GM12878 (cell line): ENCODE measurements around the gene ANKS1A. TPM values are rescaled to one million over a fixed set of nuclear protein-coding genes. Genes with fewer than 3 reads are reported as not detected.

Source experiments
- ATAC-seq: fragments of 200-7000 bp; cut with Tn5 transposase; 3 replicates; pipeline ENCODE4 v1.9.1; 2020; ENCODE audit warnings: mild to moderate bottlenecking, moderate library complexity
- BruUV-seq: library from RNA; stranded (reverse); fragments of 400-500 nt; replicated peaks from 2 replicates; lab custom pipeline; 2021; lab: Mats Ljungman, UMichigan
- CTCF ChIA-PET: fragments of 300-600 bp; sonication (Branson Sonifier 250); formaldehyde crosslinking; extraction: SDS; loops from one replicate; lab custom pipeline; 2021; ENCODE audit warnings: inconsistent platforms; lab: Yijun Ruan, JAX
- POLR2A ChIA-PET: fragments of 350-600 bp; formaldehyde crosslinking; extraction: SDS; loops from one replicate; lab custom pipeline; 2021; ENCODE audit warnings: inconsistent platforms; lab: Charles Lee
- RAD21 ChIA-PET: fragments of 300-600 bp; sonication (Branson Sonifier 250); formaldehyde crosslinking; loops from one replicate; lab custom pipeline; 2023; ENCODE audit warnings: antibody characterized with exemption; ENCODE audit not compliant: unreplicated experiment; lab: Charles Lee
- SMC1A ChIA-PET: fragments of 300-600 bp; sonication (Branson Sonifier 250); formaldehyde crosslinking; loops from one replicate; lab custom pipeline; 2023; ENCODE audit not compliant: unreplicated experiment, uncharacterized antibody; lab: Charles Lee
- DNase-seq: peaks from one replicate; pipeline ENCODE4 v3.0.0-alpha.2; 2011; ENCODE audit warnings: low read depth, low spot score
- FAIRE-seq: peaks from 3 replicates; lab custom pipeline; 2011; peaks lifted over from hg19 to GRCh38; lab: Jason Lieb, UNC
- H2AFZ ChIP-seq: 2 replicates; pipeline ENCODE4 v1.6.0; 2011; ENCODE audit warnings: low read depth, low read length, control low read depth; ENCODE audit not compliant: control insufficient read depth
- H3K27ac ChIP-seq: 2 replicates; pipeline ENCODE4 v1.5.1; 2011; ENCODE audit warnings: control low read depth; ENCODE audit not compliant: control insufficient read depth, insufficient read depth
- H3K27me3 ChIP-seq, 2 experiments: replicated peaks in 1 of 2; 2 replicates each; pipeline versions ENCODE4 v1.6.0 to v1.6.1; 2011; ENCODE audit warnings: low read length in 1 of 2; ENCODE audit not compliant: control insufficient read depth in 2 of 2, insufficient read depth in 2 of 2
- H3K36me3 ChIP-seq, 2 experiments: 2 replicates each; pipeline ENCODE4 v1.5.1; 2011; ENCODE audit warnings: low read length in 1 of 2; ENCODE audit not compliant: control insufficient read depth in 2 of 2, insufficient read depth in 2 of 2
- H3K4me1 ChIP-seq: 2 replicates; pipeline ENCODE4 v1.6.1; 2011; ENCODE audit warnings: mild to moderate bottlenecking, low read length, moderate library complexity, mixed read lengths; ENCODE audit not compliant: control insufficient read depth, insufficient read depth
- H3K4me2 ChIP-seq: 2 replicates; pipeline ENCODE4 v1.6.0; 2011; ENCODE audit warnings: control low read depth; ENCODE audit not compliant: control insufficient read depth, insufficient read depth
- H3K4me3 ChIP-seq: fragments of 200-600 bp; sonication (generic); 2 replicates; pipeline ENCODE4 v1.5.1; 2016
- H3K79me2 ChIP-seq: 2 replicates; pipeline ENCODE4 v1.6.0; 2011; ENCODE audit warnings: low read length; ENCODE audit not compliant: control insufficient read depth, insufficient read depth
- H3K9ac ChIP-seq: 2 replicates; pipeline ENCODE4 v1.8.0; 2011; ENCODE audit warnings: low read length, control low read depth, mixed read lengths; ENCODE audit not compliant: control insufficient read depth, insufficient read depth
- H3K9me3 ChIP-seq: replicated peaks from 3 replicates; pipeline ENCODE4 v1.5.1; 2011; ENCODE audit warnings: mild to moderate bottlenecking, low read length; ENCODE audit not compliant: control insufficient read depth, insufficient read depth
- H4K20me1 ChIP-seq: 2 replicates; pipeline ENCODE4 v1.6.0; 2011; ENCODE audit not compliant: control insufficient read depth, insufficient read depth
- CBX3 ChIP-seq: fragments of 200-600 bp; sonication (generic); IDR thresholded peaks from 2 replicates; pipeline ENCODE4 v1.6.1; 2016; ENCODE audit warnings: low read depth, borderline replicate concordance
- EZH2 ChIP-seq: IDR thresholded peaks from 2 replicates; pipeline ENCODE4 v1.6.1; 2012; ENCODE audit warnings: low read depth, mild to moderate bottlenecking, control low read depth, inconsistent platforms, low read length, borderline replicate concordance; ENCODE audit not compliant: control insufficient read depth
- FOXK2 ChIP-seq: fragments of 450-650 bp; IDR thresholded peaks from 2 replicates; pipeline ENCODE4 v1.6.1; 2017; ENCODE audit warnings: mild to moderate bottlenecking, moderate library complexity
- MEF2A ChIP-seq: IDR thresholded peaks from 2 replicates; pipeline ENCODE4 v1.6.1; 2011; ENCODE audit warnings: low read depth, mild to moderate bottlenecking, low read length, moderate library complexity; ENCODE audit not compliant: insufficient read depth
- NFXL1 ChIP-seq: fragments of 450-650 bp; IDR thresholded peaks from 2 replicates; pipeline ENCODE4 v1.6.1; 2017; ENCODE audit warnings: antibody characterized with exemption, mild to moderate bottlenecking, borderline replicate concordance
- RAD51 ChIP-seq: fragments of 450-650 bp; IDR thresholded peaks from 2 replicates; pipeline ENCODE4 v1.6.1; 2016; ENCODE audit warnings: moderate library complexity, mild to moderate bottlenecking, inconsistent platforms
- RFX5 ChIP-seq: IDR thresholded peaks from 2 replicates; pipeline ENCODE4 v1.6.1; 2011; ENCODE audit warnings: low read depth, low read length, improper control_type of control experiment
- SIN3A ChIP-seq: IDR thresholded peaks from 2 replicates; pipeline ENCODE4 v1.6.1; 2012; ENCODE audit warnings: low read depth, low read length, improper control_type of control experiment
- TAF1 ChIP-seq: IDR thresholded peaks from 2 replicates; pipeline ENCODE4 v1.6.1; 2011; ENCODE audit warnings: mild to moderate bottlenecking, low read depth, low read length, borderline replicate concordance
- WGBS: methylation state at CpG from one replicate; pipeline ENCODE4 v1.1.6; 2016; ENCODE audit warnings: low lambda C conversion rate; ENCODE audit not compliant: insufficient replicate concordance, insufficient coverage; ENCODE audit errors: missing lambda C conversion rate; 5-methylcytosine and 5-hydroxymethylcytosine counted together
- in situ Hi-C: fragments of 300-500 bp; cut with MboI; formaldehyde crosslinking; loops from 9 replicates; pipeline ENCODE4 v1.14.3; 2018; ENCODE audit warnings: mixed read lengths
- intact Hi-C: fragments of 100-400 bp; cut with micrococcal nuclease; formaldehyde crosslinking; loops from one replicate; pipeline ENCODE4 v1.14.2; 2022; ENCODE audit not compliant: unreplicated experiment
- polyA plus RNA-seq, 11 experiments: library from polyadenylated mRNA; depleted of rRNA in 4 of 11; unstranded in 6 of 11; stranded (reverse) in 5 of 11; fragments of >200 nt; fragmentation: Nextera tagmentation in 4 of 11; fragmentation: Illumina TruSeq in 1 of 11; extraction: Ambion mirVana in 4 of 11; extraction: Trizol in 1 of 11; gene quantifications; 1 replicate in 1 of 11; 2 replicates in 10 of 11; pipeline versions ENCODE4 v1.2.1 to v1.2.3, GENCODE V29; 2011 to 2016; ENCODE audit warnings: inconsistent platforms in 2 of 11, missing spikeins in 2 of 11, low read depth in 1 of 11
- total RNA-seq, 4 experiments: library from RNA; depleted of rRNA in 3 of 4; stranded (reverse); fragments of >200 nt in 3 of 4; fragmentation: Illumina TruSeq in 1 of 4; extraction: Trizol in 1 of 4; gene quantifications; 2 replicates each; pipeline versions ENCODE4 v1.2.1 to v1.2.3, GENCODE V29; 2013 to 2021
- TF ChIP-seq, protein P1 (sequence below): fragments of 450-650 bp; conservative IDR thresholded peaks from 2 replicates; pipeline ENCODE4 v1.6.1; 2017; ENCODE audit warnings: mild to moderate bottlenecking, moderate library complexity
- TF ChIP-seq, protein P2 (sequence below): fragments of 450-650 bp; IDR thresholded peaks from 2 replicates; pipeline ENCODE4 v1.6.1; 2018; ENCODE audit warnings: mild to moderate bottlenecking, low read depth, moderate library complexity; ENCODE audit not compliant: partially characterized antibody
- TF ChIP-seq, protein P3 (sequence below): fragments of 450-650 bp; IDR thresholded peaks from 2 replicates; pipeline ENCODE4 v1.6.1; 2017; ENCODE audit warnings: antibody characterized with exemption, mild to moderate bottlenecking, moderate library complexity
- TF ChIP-seq, protein P4 (sequence below): IDR thresholded peaks from 2 replicates; pipeline ENCODE4 v1.6.1; 2011; ENCODE audit warnings: borderline replicate concordance, low read depth, mild to moderate bottlenecking, moderate library complexity, mixed read lengths, low read length; ENCODE audit not compliant: insufficient read depth; ENCODE audit errors: extremely low read length

The ANKS1A gene
- total and polyA plus RNA-seq, 10 of the 15 experiments (the other 5 are each of a cell fraction or from before 2014, with no cell fraction given): 0.60 to 7.0 (median 3.0) TPM

DNA sequence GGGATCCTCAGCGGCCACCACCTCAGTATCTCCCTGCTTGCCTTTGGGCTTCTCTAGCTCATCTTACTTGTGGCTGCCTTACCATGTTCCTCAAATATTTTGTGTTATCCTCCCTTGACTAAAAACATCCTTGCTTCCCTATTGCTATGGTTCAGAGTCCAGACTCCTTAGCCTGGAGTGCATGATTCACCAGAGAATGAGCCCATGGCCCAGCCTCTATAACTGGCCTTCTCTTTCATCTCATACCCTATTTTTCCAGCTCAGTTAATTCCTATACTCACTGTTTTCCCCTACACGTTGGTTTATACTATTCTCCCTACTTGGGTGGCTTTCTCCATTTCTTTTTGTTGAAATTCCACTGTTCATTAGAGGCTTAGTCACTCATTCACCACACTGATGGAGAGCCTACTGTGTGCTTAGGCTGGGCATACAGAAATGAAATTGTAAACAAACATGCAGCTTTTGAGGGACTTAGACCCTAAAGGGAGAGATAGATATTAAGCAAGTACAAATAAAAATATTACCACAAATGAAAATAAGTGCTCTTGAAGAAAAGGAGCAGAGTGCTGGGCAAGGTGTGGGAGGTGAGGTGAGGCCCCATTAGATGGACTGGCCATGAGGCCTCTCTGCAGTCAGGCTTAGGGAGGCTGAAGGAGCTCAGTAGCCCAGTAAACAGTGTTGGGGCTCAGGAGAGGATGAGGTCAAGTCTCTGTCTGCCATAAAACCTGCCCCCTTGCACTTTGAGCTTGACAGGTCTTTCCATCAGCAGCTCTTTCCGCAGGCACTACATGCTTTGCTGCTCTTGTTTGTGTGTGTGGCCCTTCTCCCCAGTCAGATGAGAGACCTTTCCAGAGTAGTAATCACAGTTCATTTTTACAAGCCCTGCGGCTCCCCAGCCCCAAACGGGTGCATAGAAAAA lies 142.8 kb downstream of the ANKS1A start:
- H3K27me3 ChIP-seq: no peaks in the 10 kb centered on the region
- DNase-seq (no peak), FAIRE-seq (no peak), ATAC-seq (no peak)
- BruUV-seq: no TSS peak
- no peaks in the 10 kb centered on the region for H3K36me3 ChIP-seq
- no peak overlapping the region for H3K4me2 ChIP-seq
- CTCF ChIA-PET: interaction anchor here (0.6 to 1.0 kb wide), 2 partner anchors 108 to 485 kb away, joined by 3 to 7 read pairs; no protein-coding TSS in a partner anchor
- in situ Hi-C loops: no loop called here
- SMC1A ChIA-PET: interaction anchor here (1.2 to 3.3 kb wide), 2 partner anchors 20 to 45 kb away, joined by 5 to 12 read pairs; no protein-coding TSS in a partner anchor
- no peaks in the 10 kb centered on the region for H3K9me3 ChIP-seq
- no peak overlapping the region for H3K9ac ChIP-seq
- intact Hi-C loops: no loop called here
- 76% methylated on average over 5 of the region's 5 CpGs for WGBS
- H3K4me1 ChIP-seq: peaks cover 16% of the 10 kb centered on the region
- POLR2A ChIA-PET: interaction anchor here (0.5 kb wide), 1 partner anchor 35 kb away, joined by 3 read pairs; no protein-coding TSS in a partner anchor
- H2AFZ ChIP-seq: no peak overlapping the region
- no peaks in the 10 kb centered on the region for H3K79me2 ChIP-seq
- H3K4me3 ChIP-seq: no peak overlapping the region
- H3K27ac ChIP-seq: no peak overlapping the region
- H4K20me1 ChIP-seq: no peaks in the 10 kb centered on the region
- RAD21 ChIA-PET: no interaction called here
- TF ChIP-seq SIN3A (no peak), RAD51 (no peak), EZH2 (no peak), CBX3 (no peak), TAF1 (no peak), FOXK2 (no peak), RFX5 (no peak), NFXL1 (no peak), MEF2A (no peak)
- TF ChIP-seq, protein P1, sequence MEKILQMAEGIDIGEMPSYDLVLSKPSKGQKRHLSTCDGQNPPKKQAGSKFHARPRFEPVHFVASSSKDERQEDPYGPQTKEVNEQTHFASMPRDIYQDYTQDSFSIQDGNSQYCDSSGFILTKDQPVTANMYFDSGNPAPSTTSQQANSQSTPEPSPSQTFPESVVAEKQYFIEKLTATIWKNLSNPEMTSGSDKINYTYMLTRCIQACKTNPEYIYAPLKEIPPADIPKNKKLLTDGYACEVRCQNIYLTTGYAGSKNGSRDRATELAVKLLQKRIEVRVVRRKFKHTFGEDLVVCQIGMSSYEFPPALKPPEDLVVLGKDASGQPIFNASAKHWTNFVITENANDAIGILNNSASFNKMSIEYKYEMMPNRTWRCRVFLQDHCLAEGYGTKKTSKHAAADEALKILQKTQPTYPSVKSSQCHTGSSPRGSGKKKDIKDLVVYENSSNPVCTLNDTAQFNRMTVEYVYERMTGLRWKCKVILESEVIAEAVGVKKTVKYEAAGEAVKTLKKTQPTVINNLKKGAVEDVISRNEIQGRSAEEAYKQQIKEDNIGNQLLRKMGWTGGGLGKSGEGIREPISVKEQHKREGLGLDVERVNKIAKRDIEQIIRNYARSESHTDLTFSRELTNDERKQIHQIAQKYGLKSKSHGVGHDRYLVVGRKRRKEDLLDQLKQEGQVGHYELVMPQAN: no peak
- TF ChIP-seq, protein P2, sequence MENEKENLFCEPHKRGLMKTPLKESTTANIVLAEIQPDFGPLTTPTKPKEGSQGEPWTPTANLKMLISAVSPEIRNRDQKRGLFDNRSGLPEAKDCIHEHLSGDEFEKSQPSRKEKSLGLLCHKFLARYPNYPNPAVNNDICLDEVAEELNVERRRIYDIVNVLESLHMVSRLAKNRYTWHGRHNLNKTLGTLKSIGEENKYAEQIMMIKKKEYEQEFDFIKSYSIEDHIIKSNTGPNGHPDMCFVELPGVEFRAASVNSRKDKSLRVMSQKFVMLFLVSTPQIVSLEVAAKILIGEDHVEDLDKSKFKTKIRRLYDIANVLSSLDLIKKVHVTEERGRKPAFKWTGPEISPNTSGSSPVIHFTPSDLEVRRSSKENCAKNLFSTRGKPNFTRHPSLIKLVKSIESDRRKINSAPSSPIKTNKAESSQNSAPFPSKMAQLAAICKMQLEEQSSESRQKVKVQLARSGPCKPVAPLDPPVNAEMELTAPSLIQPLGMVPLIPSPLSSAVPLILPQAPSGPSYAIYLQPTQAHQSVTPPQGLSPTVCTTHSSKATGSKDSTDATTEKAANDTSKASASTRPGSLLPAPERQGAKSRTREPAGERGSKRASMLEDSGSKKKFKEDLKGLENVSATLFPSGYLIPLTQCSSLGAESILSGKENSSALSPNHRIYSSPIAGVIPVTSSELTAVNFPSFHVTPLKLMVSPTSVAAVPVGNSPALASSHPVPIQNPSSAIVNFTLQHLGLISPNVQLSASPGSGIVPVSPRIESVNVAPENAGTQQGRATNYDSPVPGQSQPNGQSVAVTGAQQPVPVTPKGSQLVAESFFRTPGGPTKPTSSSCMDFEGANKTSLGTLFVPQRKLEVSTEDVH: no peak
- TF ChIP-seq, protein P3, sequence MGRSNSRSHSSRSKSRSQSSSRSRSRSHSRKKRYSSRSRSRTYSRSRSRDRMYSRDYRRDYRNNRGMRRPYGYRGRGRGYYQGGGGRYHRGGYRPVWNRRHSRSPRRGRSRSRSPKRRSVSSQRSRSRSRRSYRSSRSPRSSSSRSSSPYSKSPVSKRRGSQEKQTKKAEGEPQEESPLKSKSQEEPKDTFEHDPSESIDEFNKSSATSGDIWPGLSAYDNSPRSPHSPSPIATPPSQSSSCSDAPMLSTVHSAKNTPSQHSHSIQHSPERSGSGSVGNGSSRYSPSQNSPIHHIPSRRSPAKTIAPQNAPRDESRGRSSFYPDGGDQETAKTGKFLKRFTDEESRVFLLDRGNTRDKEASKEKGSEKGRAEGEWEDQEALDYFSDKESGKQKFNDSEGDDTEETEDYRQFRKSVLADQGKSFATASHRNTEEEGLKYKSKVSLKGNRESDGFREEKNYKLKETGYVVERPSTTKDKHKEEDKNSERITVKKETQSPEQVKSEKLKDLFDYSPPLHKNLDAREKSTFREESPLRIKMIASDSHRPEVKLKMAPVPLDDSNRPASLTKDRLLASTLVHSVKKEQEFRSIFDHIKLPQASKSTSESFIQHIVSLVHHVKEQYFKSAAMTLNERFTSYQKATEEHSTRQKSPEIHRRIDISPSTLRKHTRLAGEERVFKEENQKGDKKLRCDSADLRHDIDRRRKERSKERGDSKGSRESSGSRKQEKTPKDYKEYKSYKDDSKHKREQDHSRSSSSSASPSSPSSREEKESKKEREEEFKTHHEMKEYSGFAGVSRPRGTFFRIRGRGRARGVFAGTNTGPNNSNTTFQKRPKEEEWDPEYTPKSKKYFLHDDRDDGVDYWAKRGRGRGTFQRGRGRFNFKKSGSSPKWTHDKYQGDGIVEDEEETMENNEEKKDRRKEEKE: no peak
- TF ChIP-seq, protein P4, sequence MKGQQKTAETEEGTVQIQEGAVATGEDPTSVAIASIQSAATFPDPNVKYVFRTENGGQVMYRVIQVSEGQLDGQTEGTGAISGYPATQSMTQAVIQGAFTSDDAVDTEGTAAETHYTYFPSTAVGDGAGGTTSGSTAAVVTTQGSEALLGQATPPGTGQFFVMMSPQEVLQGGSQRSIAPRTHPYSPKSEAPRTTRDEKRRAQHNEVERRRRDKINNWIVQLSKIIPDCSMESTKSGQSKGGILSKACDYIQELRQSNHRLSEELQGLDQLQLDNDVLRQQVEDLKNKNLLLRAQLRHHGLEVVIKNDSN: no peak
